C4-2B (cell line): ENCODE results near the gene ETFA.

Experiments used
- H3K27ac ChIP-seq: fragments of 450-650 bp; 2 replicates; pipeline ENCODE4 v1.5.1; 2017
- ZFX ChIP-seq: fragments of 450-650 bp; IDR thresholded peaks from 2 replicates; pipeline ENCODE4 v1.6.1; 2017
- TF ChIP-seq, protein P1 (sequence below): fragments of 450-650 bp; conservative IDR thresholded peaks from 2 replicates; pipeline ENCODE4 v1.5.1; 2017; ENCODE audit warnings: mild to moderate bottlenecking

The ETFA gene

DNA sequence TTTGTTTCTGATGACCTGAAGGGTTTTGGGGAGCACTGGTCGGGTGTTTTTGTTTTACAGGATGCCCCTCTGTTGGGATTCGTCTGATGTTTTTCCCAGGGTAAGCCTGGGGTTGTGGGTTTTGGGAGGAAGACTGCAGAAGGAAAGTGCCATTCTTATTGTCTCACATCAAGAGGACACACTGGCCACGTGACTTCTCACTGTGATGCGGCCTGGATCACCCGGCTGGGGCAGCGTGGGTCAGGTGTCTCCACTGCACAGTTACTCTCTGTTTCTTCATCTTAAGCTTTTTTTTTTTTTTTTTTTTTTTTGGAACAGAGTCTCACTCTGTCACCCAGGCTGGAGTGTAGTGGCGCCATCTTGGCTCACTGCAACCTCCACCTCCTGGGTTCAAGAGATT, 130.9 kb downstream of the ETFA start:
- H3K27ac ChIP-seq = no peak overlapping the region
- no peak for TF ChIP-seq ZFX
- TF ChIP-seq, protein P1, sequence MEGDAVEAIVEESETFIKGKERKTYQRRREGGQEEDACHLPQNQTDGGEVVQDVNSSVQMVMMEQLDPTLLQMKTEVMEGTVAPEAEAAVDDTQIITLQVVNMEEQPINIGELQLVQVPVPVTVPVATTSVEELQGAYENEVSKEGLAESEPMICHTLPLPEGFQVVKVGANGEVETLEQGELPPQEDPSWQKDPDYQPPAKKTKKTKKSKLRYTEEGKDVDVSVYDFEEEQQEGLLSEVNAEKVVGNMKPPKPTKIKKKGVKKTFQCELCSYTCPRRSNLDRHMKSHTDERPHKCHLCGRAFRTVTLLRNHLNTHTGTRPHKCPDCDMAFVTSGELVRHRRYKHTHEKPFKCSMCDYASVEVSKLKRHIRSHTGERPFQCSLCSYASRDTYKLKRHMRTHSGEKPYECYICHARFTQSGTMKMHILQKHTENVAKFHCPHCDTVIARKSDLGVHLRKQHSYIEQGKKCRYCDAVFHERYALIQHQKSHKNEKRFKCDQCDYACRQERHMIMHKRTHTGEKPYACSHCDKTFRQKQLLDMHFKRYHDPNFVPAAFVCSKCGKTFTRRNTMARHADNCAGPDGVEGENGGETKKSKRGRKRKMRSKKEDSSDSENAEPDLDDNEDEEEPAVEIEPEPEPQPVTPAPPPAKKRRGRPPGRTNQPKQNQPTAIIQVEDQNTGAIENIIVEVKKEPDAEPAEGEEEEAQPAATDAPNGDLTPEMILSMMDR = no peak

DNA sequence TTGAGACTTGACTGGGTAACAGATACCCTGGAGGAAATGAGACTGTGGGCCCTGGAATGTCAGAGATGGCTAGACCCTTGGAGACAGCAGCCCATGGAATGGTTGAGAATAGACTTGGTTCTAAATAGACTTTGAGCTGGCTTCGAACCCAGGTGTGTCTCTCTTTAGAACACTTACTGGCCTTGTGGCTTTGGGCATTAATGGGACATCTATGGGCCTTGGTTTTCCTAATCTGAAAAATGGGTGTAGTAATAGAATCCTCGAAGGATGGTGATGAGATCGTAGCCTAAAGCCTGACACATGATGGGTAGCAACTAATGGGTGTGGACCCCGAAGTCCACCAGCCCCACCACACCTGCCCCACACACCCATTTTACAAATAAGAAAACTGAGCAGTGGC, 132.2 kb downstream of the ETFA start:
- no peak for TF ChIP-seq ZFX
- TF ChIP-seq, protein P1 = no peak
- no peak overlapping the region for H3K27ac ChIP-seq

DNA sequence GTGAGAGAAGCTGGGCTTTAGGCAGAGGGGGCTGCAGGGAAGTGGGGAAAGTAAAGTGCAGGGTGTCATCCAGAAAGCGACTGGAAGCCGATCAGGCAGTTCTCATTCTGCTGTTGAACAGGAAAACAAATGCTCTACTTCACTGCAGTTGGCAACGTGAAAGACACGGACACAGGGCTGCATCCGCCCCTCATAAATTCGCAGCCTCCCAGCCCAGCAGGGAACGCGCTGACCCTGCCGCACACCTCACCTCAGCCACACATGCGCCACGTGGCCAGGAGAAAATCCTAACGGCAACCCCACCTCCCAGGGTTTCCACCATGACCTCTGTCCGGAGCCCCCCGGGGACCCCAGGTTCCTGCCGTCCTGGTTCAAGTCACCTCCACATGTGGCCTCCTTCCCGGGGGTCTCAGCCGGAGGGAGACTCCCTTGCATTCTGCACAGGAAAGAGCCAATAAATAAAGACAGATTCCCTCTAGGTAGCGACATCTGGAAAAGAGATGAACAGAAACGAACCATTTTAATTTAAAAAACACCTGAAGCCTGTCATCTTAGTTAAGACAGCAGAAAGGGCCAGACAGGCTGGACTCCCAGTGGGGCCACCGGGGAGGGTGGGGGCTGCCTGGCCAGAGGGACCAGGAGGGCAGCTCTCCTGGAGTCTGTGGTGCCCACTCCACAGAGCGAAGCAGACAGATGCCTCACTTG, 132.8 kb downstream of the ETFA start:
- no peak overlapping the region for H3K27ac ChIP-seq
- TF ChIP-seq, protein P1 = no peak
- TF ChIP-seq ZFX = no peak

DNA sequence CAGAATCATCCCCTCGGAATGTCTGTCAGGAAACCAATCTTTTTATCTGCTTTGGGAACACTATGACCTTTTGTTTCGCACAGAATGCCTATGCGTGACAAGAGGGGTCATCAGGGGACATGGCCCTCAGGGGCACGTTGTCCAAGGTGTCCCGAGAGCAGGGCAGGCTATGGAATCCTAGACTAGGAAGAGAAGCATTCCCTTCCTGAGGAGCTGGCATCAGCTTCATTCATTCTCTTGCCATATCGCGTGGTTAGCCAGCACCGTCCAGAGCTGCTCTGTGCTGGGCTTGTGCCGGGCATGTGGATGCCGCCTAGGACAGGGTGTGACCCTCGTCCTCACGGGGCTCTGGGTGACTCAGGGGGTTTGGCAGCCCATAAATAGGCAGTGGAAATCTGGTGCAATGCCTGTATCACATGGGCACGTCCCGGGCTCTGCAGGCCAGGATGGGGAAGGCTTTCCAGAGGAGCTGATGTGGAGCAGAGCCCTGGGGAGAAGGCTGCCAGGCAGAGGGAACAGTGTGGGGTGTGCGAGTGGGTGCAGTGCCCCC, 133.7 kb downstream of the ETFA start:
- TF ChIP-seq ZFX = no peak
- TF ChIP-seq, protein P1 = no peak
- no peak overlapping the region for H3K27ac ChIP-seq

DNA sequence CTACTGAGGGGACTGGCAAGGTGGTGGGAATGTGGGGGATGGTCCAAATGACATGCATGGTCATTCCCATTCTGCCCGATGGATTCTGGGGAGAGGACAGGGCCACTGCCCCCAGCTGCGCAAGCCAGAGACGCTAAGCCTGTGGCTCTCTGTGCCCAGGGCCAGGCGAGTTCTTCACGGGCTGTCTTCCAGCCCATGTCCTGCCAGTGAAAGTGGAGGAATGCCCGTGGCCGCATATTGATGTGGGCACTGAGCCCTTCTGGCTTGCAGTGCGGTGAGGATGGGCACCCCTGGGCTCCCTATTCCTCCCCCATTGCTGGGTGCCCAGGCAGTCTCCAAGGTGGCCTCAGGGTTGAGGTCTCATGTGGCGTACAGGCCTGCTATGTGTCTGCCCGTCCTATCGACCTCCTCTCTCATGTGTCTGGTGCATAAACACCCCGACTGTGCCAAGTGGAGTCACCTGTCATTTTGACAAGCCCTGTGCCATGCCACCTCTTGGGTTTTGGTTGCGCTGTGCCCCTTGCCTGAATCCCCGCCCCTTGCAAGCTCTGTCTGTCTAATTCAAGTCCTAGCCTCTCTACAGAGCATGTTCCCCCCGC, 134.7 kb downstream of the ETFA start:
- TF ChIP-seq, protein P1 = no peak
- no peak for TF ChIP-seq ZFX
- no peak overlapping the region for H3K27ac ChIP-seq

DNA sequence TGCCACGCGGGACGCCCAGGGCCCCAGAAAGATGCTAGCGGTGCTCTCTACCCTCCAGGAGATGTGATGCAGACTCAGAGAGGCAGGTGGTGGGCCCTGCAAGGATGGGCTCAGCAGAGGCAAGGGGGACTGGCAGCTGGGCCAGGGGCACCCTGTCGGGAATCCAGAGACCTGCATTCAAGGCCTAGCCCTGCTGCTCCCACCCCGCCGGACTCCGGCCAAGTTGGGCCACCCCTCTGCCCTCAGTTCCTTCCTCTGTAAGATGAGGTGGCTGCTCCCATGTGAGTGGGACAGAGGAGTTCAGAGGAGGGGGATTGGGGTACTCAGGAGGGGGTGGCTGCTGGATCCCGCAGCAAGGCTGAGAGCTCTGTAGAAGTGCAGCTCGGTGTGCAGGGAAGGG, 135.2 kb downstream of the ETFA start:
- H3K27ac ChIP-seq = no peak overlapping the region
- TF ChIP-seq, protein P1 = no peak
- no peak for TF ChIP-seq ZFX

DNA sequence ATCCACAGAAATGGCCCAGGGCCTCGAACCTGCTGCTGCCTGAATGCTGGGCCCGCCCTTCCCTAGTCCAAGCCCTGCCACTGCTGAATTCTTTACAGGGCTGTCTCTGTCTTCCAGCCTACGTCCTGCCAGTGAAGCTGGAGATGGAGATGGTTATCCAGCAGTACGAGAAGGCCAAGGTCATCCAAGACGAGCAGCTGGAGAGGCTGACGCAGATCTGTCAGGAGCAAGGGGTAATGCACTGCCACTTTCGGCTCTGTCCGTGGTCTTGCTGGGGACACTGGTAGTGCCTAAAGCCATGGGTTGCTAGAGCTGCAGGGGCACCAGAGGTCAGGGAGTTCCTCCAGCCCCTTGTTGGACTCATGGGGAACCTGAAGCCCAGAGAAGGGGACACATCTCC, 135.8 kb downstream of the ETFA start:
- no peak overlapping the region for H3K27ac ChIP-seq
- TF ChIP-seq ZFX = no peak
- TF ChIP-seq, protein P1 = no peak
